ENCODE results near the gene HIP1R. TPM values are rescaled to one million over a fixed set of nuclear protein-coding genes. Genes with fewer than 3 reads are reported as not detected.

HIP1R gene
- total and polyA plus RNA-seq, 2 of the 4 experiments (the other 2 are of a cell fraction) = 13.8 to 18.5 TPM

DNA sequence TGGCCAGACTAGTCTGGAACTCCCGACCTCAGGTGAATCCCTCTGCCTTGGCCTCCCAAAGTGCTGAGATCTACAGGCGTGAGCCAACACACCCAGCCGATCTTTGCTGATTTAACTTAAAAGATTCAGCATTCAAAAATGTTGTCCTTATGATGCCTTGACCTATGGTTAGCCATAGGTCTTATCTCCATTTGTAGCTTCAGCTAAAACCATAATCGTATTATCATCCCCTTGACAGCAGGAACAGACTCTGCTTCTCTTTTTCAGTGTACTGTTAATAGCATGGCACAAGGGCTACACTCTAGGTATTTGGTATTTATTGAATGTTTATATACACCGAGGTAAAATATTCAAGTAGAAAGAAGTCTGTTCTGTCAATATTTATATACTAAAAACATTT lies 45.6 kb upstream of the HIP1R start:
- no peak overlapping the region for H2BK20ac ChIP-seq (ENCODE audit: low read depth, low read length)
- H3K14ac ChIP-seq (replicated peaks; ENCODE audit: low read depth, low read length) = no peak overlapping the region
- H3K79me1 ChIP-seq (ENCODE audit: low read depth in 1 of 2, low read length in 2 of 2) = no peaks in the 10 kb centered on the region
- ATAC-seq (ENCODE audit: low read depth) (no peak), DNase-seq (no peak)
- H2AFZ ChIP-seq (replicated peaks; ENCODE audit: low read length, poor library complexity) = no peak overlapping the region
- no peaks in the 10 kb centered on the region for H3K9me3 ChIP-seq (ENCODE audit: control insufficient read depth, insufficient read depth, low read length)
- no peak overlapping the region for H3K4me2 ChIP-seq (ENCODE audit: low read depth, low read length)
- no peak overlapping the region for H2AK9ac ChIP-seq (replicated peaks; ENCODE audit: low read depth, low read length, poor library complexity)
- no TSS peak for BruUV-seq (replicated peaks)
- dilution Hi-C loops (cut with HindIII; ENCODE audit: low sequenced_read_pairs, unreplicated experiment) = no loop called here
- 90% methylated on average over 3 of the region's 5 CpGs; no CpG with 5 or more reads in 1 of the 2 experiments for WGBS, 2 experiments (ENCODE audit: extremely low coverage in 2 of 2, insufficient read length in 1 of 2)
- ChIA-PET POLR2A (ENCODE audit: unreplicated experiment) (no interaction called here), CTCF (interaction anchor here (1.2 kb wide), 1 partner anchor 151 kb away, joined by 3 read pairs; no protein-coding TSS in a partner anchor)
- no peak overlapping the region for H4K8ac ChIP-seq (ENCODE audit: low read depth in 2 of 2, low read length in 2 of 2)
- no peak overlapping the region for H3K4me3 ChIP-seq (ENCODE audit: insufficient read depth, low read depth, low read length)
- no peaks in the 10 kb centered on the region for H3K9me1 ChIP-seq (ENCODE audit: insufficient read depth, low read length)
- H2BK120ac ChIP-seq (ENCODE audit: low read depth, low read length) = no peak overlapping the region
- H4K91ac ChIP-seq (ENCODE audit: insufficient read depth, low read depth, low read length) = no peak overlapping the region
- no peaks in the 10 kb centered on the region for H3K27me3 ChIP-seq (ENCODE audit: control insufficient read depth, insufficient read depth, low read length)
- H3K18ac ChIP-seq (ENCODE audit: low read depth, low read length) = no peak overlapping the region
- no peak overlapping the region for H3K23ac ChIP-seq (ENCODE audit: low read depth, low read length)
- no peak overlapping the region for H2BK15ac ChIP-seq (ENCODE audit: low read depth, low read length)
- no peak overlapping the region for H3K9ac ChIP-seq (ENCODE audit: low read depth, low read length)
- TF ChIP-seq NFE2L2 (IDR thresholded peaks at IDR 0.05; ENCODE audit: low read depth, low read length) (no peak), MAZ (IDR thresholded peaks at IDR 0.05; ENCODE audit: borderline replicate concordance, low read depth, low read length) (no peak), SMC3 (IDR thresholded peaks at IDR 0.05; ENCODE audit: low read depth, low read length) (no peak)
- no peak overlapping the region for H2BK5ac ChIP-seq (ENCODE audit: low read depth, low read length, poor library complexity, severe bottlenecking)
- intact Hi-C loops (cut with micrococcal nuclease) = loop anchor here (5.0 kb wide), 1 partner anchor 73 kb away; no protein-coding TSS in a partner anchor
- H3K4me1 ChIP-seq (ENCODE audit: control insufficient read depth, insufficient read depth, low read length) = 0 out of 2 replicates have a peak, but pooled peaks cover 3% of the 10 kb centered on the region
- H4K5ac ChIP-seq (ENCODE audit: low read depth, low read length) = no peak overlapping the region
- in situ Hi-C loops (cut with MboI; ENCODE audit: low sequenced_read_pairs) = loop anchor here (5.0 kb wide), 1 partner anchor 168 kb away; no protein-coding TSS in a partner anchor
- H4K20me1 ChIP-seq (ENCODE audit: insufficient read depth, low read length) = no peaks in the 10 kb centered on the region
- no peak overlapping the region for H3K56ac ChIP-seq (ENCODE audit: extremely low read depth, insufficient read depth, low read length)
- no peak overlapping the region for H2AK5ac ChIP-seq (ENCODE audit: low read depth, low read length)
- no peak overlapping the region for H3K4ac ChIP-seq (ENCODE audit: low read depth, low read length)
- no peaks in the 10 kb centered on the region for H3K36me3 ChIP-seq (ENCODE audit: control insufficient read depth, insufficient read depth, low read length)
- no peak overlapping the region for H3K27ac ChIP-seq (ENCODE audit: insufficient read depth, low read length)

Measured in IMR-90 (cell line).